CD14-positive monocyte (primary cell): Measurements from ENCODE around the gene OR2B6. TPM values are rescaled to one million over a fixed set of nuclear protein-coding genes. Genes with fewer than 3 reads are reported as not detected.

Source experiments
- DNase-seq, 3 donors: peaks; one replicate each; pipeline ENCODE4 v3.0.0-alpha.2; 2011 to 2022
- H2AFZ ChIP-seq: 2 replicates; pipeline ENCODE4 v1.6.0; 2012; ENCODE audit warnings: mild to moderate bottlenecking, low read depth, low read length, inconsistent platforms; ENCODE audit not compliant: insufficient read depth, poor library complexity, severe bottlenecking
- H3K27ac ChIP-seq, 2 donors: 1 replicate in 1 of 2; 2 replicates in 1 of 2; pipeline ENCODE4 v1.5.1; 2012 to 2013; ENCODE audit warnings: low read length in 2 of 2, control low read depth in 1 of 2, inconsistent platforms in 1 of 2, low read depth in 1 of 2, mild to moderate bottlenecking in 1 of 2
- H3K27me3 ChIP-seq, 2 donors: one replicate each; pipeline versions ENCODE4 v1.6.0 to v1.6.1; 2011 to 2013; ENCODE audit warnings: low read length in 2 of 2; ENCODE audit not compliant: control insufficient read depth in 2 of 2, insufficient read depth in 2 of 2
- H3K36me3 ChIP-seq, 2 donors: replicated peaks in 1 of 2; 1 replicate in 1 of 2; 2 replicates in 1 of 2; pipeline versions ENCODE4 v1.5.1 to v1.6.1; 2012 to 2013; ENCODE audit warnings: low read length in 2 of 2, control low read depth in 1 of 2, inconsistent platforms in 1 of 2, mild to moderate bottlenecking in 1 of 2; ENCODE audit not compliant: insufficient read depth in 2 of 2, control insufficient read depth in 1 of 2
- H3K4me1 ChIP-seq, 2 donors: 1 replicate in 1 of 2; 2 replicates in 1 of 2; pipeline versions ENCODE4 v1.5.1 to v1.6.1; 2012 to 2013; ENCODE audit warnings: low read length in 2 of 2, control low read depth in 1 of 2, inconsistent platforms in 1 of 2, mild to moderate bottlenecking in 1 of 2, moderate library complexity in 1 of 2; ENCODE audit not compliant: insufficient read depth in 2 of 2, control insufficient read depth in 1 of 2
- H3K4me2 ChIP-seq: replicated peaks from 2 replicates; pipeline ENCODE3; 2012; ENCODE audit warnings: low read length, moderate library complexity, mild to moderate bottlenecking; ENCODE audit not compliant: poor library complexity, severe bottlenecking; ENCODE audit errors: extremely low read depth
- H3K4me3 ChIP-seq, 3 experiments: fragments of 200-600 bp in 1 of 3; sonication (generic) in 1 of 3; replicated peaks in 1 of 3; 1 replicate in 2 of 3; 2 replicates in 1 of 3; pipeline ENCODE4 v1.5.1; 2011 to 2013; ENCODE audit warnings: low read length in 3 of 3, mild to moderate bottlenecking in 3 of 3, control low read depth in 2 of 3, low read depth in 2 of 3, inconsistent platforms in 1 of 3, moderate library complexity in 1 of 3
- H3K79me2 ChIP-seq: 2 replicates; pipeline ENCODE4 v1.6.0; 2012; ENCODE audit warnings: mild to moderate bottlenecking, control low read depth, inconsistent platforms, low read length, moderate library complexity; ENCODE audit not compliant: insufficient read depth
- H3K9ac ChIP-seq: 2 replicates; pipeline ENCODE4 v1.6.0; 2017; ENCODE audit warnings: low read length, mild to moderate bottlenecking; ENCODE audit not compliant: insufficient read depth, poor library complexity, severe bottlenecking
- H3K9me3 ChIP-seq, 2 donors: replicated peaks in 1 of 2; 1 replicate in 1 of 2; 2 replicates in 1 of 2; pipeline versions ENCODE4 v1.5.1 to v1.6.1; 2012 to 2013; ENCODE audit warnings: low read length in 2 of 2, control low read depth in 1 of 2; ENCODE audit not compliant: control insufficient read depth in 1 of 2, insufficient read depth in 1 of 2
- H4K20me1 ChIP-seq: 2 replicates; pipeline ENCODE4 v1.6.0; 2012; ENCODE audit warnings: mild to moderate bottlenecking, low read length, control low read depth, moderate library complexity; ENCODE audit not compliant: insufficient read depth
- H3K27ac Mint-ChIP-seq, 7 donors: one replicate each; pipeline ENCODE4 v1.8.0; 2020; ENCODE audit warnings: mild to moderate bottlenecking in 7 of 7, mixed read lengths in 7 of 7, moderate library complexity in 6 of 7, inconsistent platforms in 2 of 7
- H3K27me3 Mint-ChIP-seq, 3 donors: one replicate each; pipeline ENCODE4 v1.8.0; 2021 to 2022; ENCODE audit warnings: low read depth in 3 of 3, mild to moderate bottlenecking in 3 of 3, mixed read lengths in 3 of 3, moderate library complexity in 3 of 3, inconsistent platforms in 1 of 3
- H3K36me3 Mint-ChIP-seq, 2 donors: one replicate each; pipeline ENCODE4 v1.8.0; 2020; ENCODE audit warnings: mixed read lengths in 2 of 2, inconsistent platforms in 1 of 2, mild to moderate bottlenecking in 1 of 2
- H3K4me1 Mint-ChIP-seq: one replicate; pipeline ENCODE4 v1.8.0; 2020; ENCODE audit warnings: mild to moderate bottlenecking, mixed read lengths
- H3K4me3 Mint-ChIP-seq, 2 donors: one replicate each; pipeline ENCODE4 v1.8.0; 2020; ENCODE audit warnings: mild to moderate bottlenecking in 2 of 2, mixed read lengths in 2 of 2, moderate library complexity in 1 of 2
- H3K9me3 Mint-ChIP-seq, 7 donors: one replicate each; pipeline ENCODE4 v1.8.0; 2020 to 2022; ENCODE audit warnings: mixed read lengths in 7 of 7, mild to moderate bottlenecking in 6 of 7, moderate library complexity in 6 of 7, inconsistent platforms in 2 of 7
- WGBS: methylation state at CpG from one replicate; pipeline ENCODE4 v1.1.5; 2013; ENCODE audit warnings: missing lambda C conversion rate; ENCODE audit not compliant: insufficient coverage; 5-methylcytosine and 5-hydroxymethylcytosine counted together
- intact Hi-C, 2 donors: fragments of 100-400 bp; cut with micrococcal nuclease; formaldehyde crosslinking; loops; one replicate each; pipeline versions ENCODE4 v1.15.0 to v1.15.1; 2023
- polyA plus RNA-seq, 3 donors: library from polyadenylated mRNA; depleted of rRNA in 1 of 3; unstranded in 2 of 3; stranded (reverse) in 1 of 3; fragments of 300-500 nt in 2 of 3; fragments of >200 nt in 1 of 3; fragmentation: Illumina TruSeq in 2 of 3; gene quantifications; 1 replicate in 2 of 3; 2 replicates in 1 of 3; pipeline ENCODE4 v1.2.3, GENCODE V29; 2012 to 2021
- TF ChIP-seq, protein P1 (sequence below): fragments of 200-600 bp; IDR thresholded peaks from one replicate; pipeline ENCODE4 v1.8.0; 2022; ENCODE audit warnings: antibody characterized with exemption, mild to moderate bottlenecking

OR2B6 gene
- polyA plus RNA-seq, 3 donors = not detected

DNA sequence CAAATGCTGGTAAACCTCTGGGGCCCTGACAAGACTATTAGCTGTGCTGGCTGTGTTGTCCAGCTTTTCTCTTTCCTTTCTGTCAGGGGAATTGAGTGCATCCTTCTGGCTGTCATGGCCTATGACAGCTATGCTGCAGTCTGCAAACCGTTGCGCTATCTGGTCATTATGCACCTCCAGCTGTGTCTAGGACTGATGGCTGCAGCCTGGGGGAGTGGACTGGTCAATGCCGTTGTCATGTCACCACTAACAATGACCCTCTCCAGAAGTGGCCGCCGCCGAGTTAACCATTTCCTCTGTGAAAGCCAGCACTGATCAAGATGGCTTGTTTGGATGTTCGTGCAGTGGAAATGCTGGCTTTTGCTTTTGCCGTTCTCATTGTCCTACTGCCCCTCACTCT lies 20.3 kb downstream of the OR2B6 start:
- H3K4me1 Mint-ChIP-seq = no peaks in the 10 kb centered on the region
- no peak overlapping the region for H3K27ac Mint-ChIP-seq
- H3K36me3 Mint-ChIP-seq = no peaks in the 10 kb centered on the region

DNA sequence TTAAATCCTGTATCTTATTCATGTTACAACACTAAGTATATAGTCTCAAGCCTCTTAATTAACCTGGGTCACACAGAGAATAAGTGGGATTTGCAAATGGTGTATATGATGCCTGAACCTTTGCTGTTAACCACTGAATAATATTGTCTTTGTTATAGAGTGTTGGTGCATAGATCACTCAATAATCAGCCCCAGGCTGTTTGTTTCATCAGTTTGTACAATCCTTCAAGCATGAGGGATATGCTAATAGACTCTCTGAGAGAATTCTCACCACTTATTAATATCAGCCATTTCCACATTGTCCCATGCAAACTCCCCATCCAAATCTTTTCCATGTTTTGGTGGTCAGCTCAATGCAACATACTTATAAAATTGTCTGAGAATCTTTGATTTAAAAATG lies 21.7 kb downstream of the OR2B6 start:
- Histone ChIP-seq H3K9me3 (no peaks in the 10 kb centered on the region), H3K79me2 (no peaks in the 10 kb centered on the region), H3K4me1 (no peaks in the 10 kb centered on the region), H3K9ac (no peak overlapping the region), H2AFZ (no peak overlapping the region), H3K36me3 (no peaks in the 10 kb centered on the region), H3K27me3 (peaks cover 5 to 6% of the 10 kb centered on the region in 2 donors), H4K20me1 (no peaks in the 10 kb centered on the region), H3K4me3 (no peak overlapping the region), H3K4me2 (no peak overlapping the region), H3K27ac (no peak overlapping the region)
- Mint-ChIP-seq H3K36me3 (no peaks in the 10 kb centered on the region), H3K27ac (no peak overlapping the region), H3K4me3 (no peak overlapping the region), H3K4me1 (no peaks in the 10 kb centered on the region), H3K27me3 (peaks cover 2 to 6% (median 4%) of the 10 kb centered on the region in 3 donors), H3K9me3 (peaks cover 0 to 3% (median 0%) of the 10 kb centered on the region in 7 donors)
- TF ChIP-seq, protein P1, sequence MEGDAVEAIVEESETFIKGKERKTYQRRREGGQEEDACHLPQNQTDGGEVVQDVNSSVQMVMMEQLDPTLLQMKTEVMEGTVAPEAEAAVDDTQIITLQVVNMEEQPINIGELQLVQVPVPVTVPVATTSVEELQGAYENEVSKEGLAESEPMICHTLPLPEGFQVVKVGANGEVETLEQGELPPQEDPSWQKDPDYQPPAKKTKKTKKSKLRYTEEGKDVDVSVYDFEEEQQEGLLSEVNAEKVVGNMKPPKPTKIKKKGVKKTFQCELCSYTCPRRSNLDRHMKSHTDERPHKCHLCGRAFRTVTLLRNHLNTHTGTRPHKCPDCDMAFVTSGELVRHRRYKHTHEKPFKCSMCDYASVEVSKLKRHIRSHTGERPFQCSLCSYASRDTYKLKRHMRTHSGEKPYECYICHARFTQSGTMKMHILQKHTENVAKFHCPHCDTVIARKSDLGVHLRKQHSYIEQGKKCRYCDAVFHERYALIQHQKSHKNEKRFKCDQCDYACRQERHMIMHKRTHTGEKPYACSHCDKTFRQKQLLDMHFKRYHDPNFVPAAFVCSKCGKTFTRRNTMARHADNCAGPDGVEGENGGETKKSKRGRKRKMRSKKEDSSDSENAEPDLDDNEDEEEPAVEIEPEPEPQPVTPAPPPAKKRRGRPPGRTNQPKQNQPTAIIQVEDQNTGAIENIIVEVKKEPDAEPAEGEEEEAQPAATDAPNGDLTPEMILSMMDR = no peak
- intact Hi-C loops = no loop called here
- no peak for DNase-seq

More for the DNA sequence above, 20.3 kb downstream of the OR2B6 start:
- Histone ChIP-seq H3K27ac (no peak overlapping the region), H3K9me3 (no peaks in the 10 kb centered on the region), H3K36me3 (no peaks in the 10 kb centered on the region), H3K79me2 (no peaks in the 10 kb centered on the region), H3K9ac (no peak overlapping the region), H4K20me1 (no peaks in the 10 kb centered on the region), H3K4me3 (no peak overlapping the region), H3K27me3 (peaks cover 5 to 6% of the 10 kb centered on the region in 2 donors), H2AFZ (no peak overlapping the region), H3K4me2 (no peak overlapping the region), H3K4me1 (no peaks in the 10 kb centered on the region)
- no peak for DNase-seq
- no peak overlapping the region for H3K4me3 Mint-ChIP-seq
- TF ChIP-seq, protein P1 = no peak
- 70% methylated on average over 7 of the region's 8 CpGs for WGBS
- intact Hi-C loops = no loop called here
- H3K27me3 Mint-ChIP-seq = peaks cover 2 to 7% (median 2%) of the 10 kb centered on the region in 3 donors
- H3K9me3 Mint-ChIP-seq = peaks cover 0 to 3% (median 2%) of the 10 kb centered on the region in 7 donors
